Activated CD4-positive, CD25-positive, alpha-beta regulatory T cell treated with anti-CD3 and anti-CD28 coated beads, Interleukin-2, amount 50 U/mL, for 72 hours (primary cell): Measurements from ENCODE around the gene ZNF554.
A peak's percentile ranks its signal among the peaks of the same experiment; 100 is the strongest.
"Not testable (repeated sequence)": the region's sequence is repeated elsewhere in the genome, so short reads cannot be mapped to it uniquely, and the experiment has no call there.

Experiments
- DNase-seq: peaks from one replicate; pipeline ENCODE4 v3.0.0; 2021

Gene ZNF554

GRCh38 chr19:2837430-2837829 is 17.8 kb downstream of the ZNF554 start:
- DNase-seq, result no peak

- peak; percentile 94 for DNase-seq
Observed at GRCh38 chr19:2840794-2841791, 21.4 kb downstream of the ZNF554 start, which contains the start of gene ZNF555. ZNF555 (plus strand) TSS chr19:2841475; CDS start chr19:2841573, 98 bp downstream.

- no peak for DNase-seq
Observed at GRCh38 chr19:2841855-2842574, 22.3 kb downstream of the ZNF554 start.

- no peak for DNase-seq
Observed at GRCh38 chr19:2845107-2845506, 25.4 kb downstream of the ZNF554 start.

- DNase-seq, result no peak
Observed at GRCh38 chr19:2846180-2846894, 26.7 kb downstream of the ZNF554 start.

GRCh38 chr19:2847507-2847906 is 27.8 kb downstream of the ZNF554 start:
- DNase-seq, result no peak

- no peak for DNase-seq
Observed at GRCh38 chr19:2848616-2849015, 28.9 kb downstream of the ZNF554 start.

GRCh38 chr19:2850256-2850925 is 30.7 kb downstream of the ZNF554 start:
- no peak for DNase-seq

- DNase-seq, result no peak
Observed at GRCh38 chr19:2852598-2852997, 32.9 kb downstream of the ZNF554 start.

GRCh38 chr19:2853015-2853606 is 33.4 kb downstream of the ZNF554 start:
- no peak for DNase-seq

GRCh38 chr19:2854849-2855248 is 35.2 kb downstream of the ZNF554 start:
- DNase-seq, result no peak

GRCh38 chr19:2856457-2857050 is 36.9 kb downstream of the ZNF554 start:
- no peak for DNase-seq

GRCh38 chr19:2858864-2859263 is 39.2 kb downstream of the ZNF554 start:
- DNase-seq, result no peak

- DNase-seq, result no peak
Observed at GRCh38 chr19:2863816-2864215, 44.1 kb downstream of the ZNF554 start.

- no peak for DNase-seq
Observed at GRCh38 chr19:2865334-2866100, 45.8 kb downstream of the ZNF554 start.

GRCh38 chr19:2866495-2867024 is 46.9 kb downstream of the ZNF554 start:
- no peak for DNase-seq

GRCh38 chr19:2867025-2867991 is 47.6 kb downstream of the ZNF554 start, which contains the start of gene ZNF556:
ZNF556 (plus strand) TSS chr19:2867335; CDS start chr19:2867422, 87 bp downstream.
- DNase-seq, result peak; percentile 69

GRCh38 chr19:2869618-2870017 is 50.0 kb downstream of the ZNF554 start:
- DNase-seq, result no peak

GRCh38 chr19:2872175-2872574 is 52.5 kb downstream of the ZNF554 start:
- not testable (repeated sequence) for DNase-seq
